Endothelial cell of umbilical vein (primary cell): Measurements from ENCODE around the gene NFS1. TPM values are rescaled to one million over a fixed set of nuclear protein-coding genes. Genes with fewer than 3 reads are reported as not detected.

ENCODE experiments used
- BruUV-seq: library from RNA; stranded (reverse); fragments of 400-500 nt; replicated peaks from 2 replicates; lab custom pipeline; 2021; lab: Mats Ljungman, UMichigan
- CTCF ChIA-PET: fragments of 300-600, 350-600 bp; sonication (Branson Sonifier 250); formaldehyde crosslinking; loops from one replicate; lab custom pipeline; 2021; ENCODE audit warnings: antibody characterized with exemption, inconsistent platforms; lab: Charles Lee
- POLR2A ChIA-PET: fragments of 300-600, 350-600 bp; sonication (Branson Sonifier 250); formaldehyde crosslinking; loops from one replicate; lab custom pipeline; 2021; ENCODE audit warnings: antibody characterized with exemption, inconsistent platforms; lab: Charles Lee
- DNase-seq: peaks from one replicate; pipeline ENCODE4 v3.0.0-alpha.2; 2011; ENCODE audit warnings: low read depth, low spot score
- FAIRE-seq: peaks from 2 replicates; lab custom pipeline; 2011; peaks lifted over from hg19 to GRCh38; lab: Jason Lieb, UNC
- H2AFZ ChIP-seq: 2 replicates; pipeline ENCODE4 v1.6.0; 2012; ENCODE audit warnings: low read depth, low read length, control low read depth, inconsistent platforms
- H3K27ac ChIP-seq: 2 replicates; pipeline ENCODE4 v1.5.1; 2011; ENCODE audit warnings: low read depth, mild to moderate bottlenecking, control low read depth, low read length, moderate library complexity; ENCODE audit not compliant: insufficient read depth
- H3K27me3 ChIP-seq, 2 experiments: 2 replicates each; pipeline versions ENCODE4 v1.6.0 to v1.6.1; 2011; ENCODE audit warnings: low read length in 2 of 2, mixed read lengths in 1 of 2; ENCODE audit not compliant: control insufficient read depth in 2 of 2, insufficient read depth in 2 of 2
- H3K36me3 ChIP-seq, 2 experiments: 2 replicates in 1 of 2; 3 replicates in 1 of 2; pipeline ENCODE4 v1.5.1; 2011; ENCODE audit warnings: low read length in 2 of 2, mild to moderate bottlenecking in 1 of 2, moderate library complexity in 1 of 2; ENCODE audit not compliant: control insufficient read depth in 2 of 2, insufficient read depth in 2 of 2; ENCODE audit errors: extremely low read depth in 1 of 2
- H3K4me1 ChIP-seq: 3 replicates; pipeline ENCODE4 v1.5.1; 2011; ENCODE audit warnings: mild to moderate bottlenecking, low read length; ENCODE audit not compliant: control insufficient read depth, insufficient read depth; ENCODE audit errors: extremely low read depth
- H3K4me2 ChIP-seq: 2 replicates; pipeline ENCODE4 v1.6.1; 2011; ENCODE audit warnings: low read length, control low read depth, mixed read lengths; ENCODE audit not compliant: insufficient read depth
- H3K4me3 ChIP-seq, 3 experiments: fragments of 200-600 bp in 1 of 3; sonication (generic), shearing (Covaris generic) in 1 of 3; replicated peaks in 1 of 3; 2 replicates each; pipeline ENCODE4 v1.5.1; 2011 to 2016; ENCODE audit warnings: control low read depth in 3 of 3, low read length in 3 of 3, mild to moderate bottlenecking in 2 of 3, inconsistent platforms in 1 of 3, low read depth in 1 of 3, moderate library complexity in 1 of 3; ENCODE audit not compliant: insufficient read depth in 1 of 3
- H3K79me2 ChIP-seq: 2 replicates; pipeline ENCODE4 v1.6.0; 2012; ENCODE audit warnings: low read length, inconsistent platforms; ENCODE audit not compliant: control insufficient read depth, insufficient read depth
- H3K9ac ChIP-seq: replicated peaks from 2 replicates; pipeline ENCODE3; 2011; ENCODE audit warnings: low read length, control low read depth; ENCODE audit not compliant: insufficient read depth; ENCODE audit errors: extremely low read depth
- H3K9me1 ChIP-seq: replicated peaks from 3 replicates; pipeline ENCODE4 v1.6.0; 2011; ENCODE audit warnings: mild to moderate bottlenecking, low read length; ENCODE audit not compliant: control insufficient read depth, insufficient read depth; ENCODE audit errors: extremely low read depth
- H3K9me3 ChIP-seq: replicated peaks from 2 replicates; pipeline ENCODE4 v1.5.1; 2012; ENCODE audit warnings: low read length, inconsistent platforms; ENCODE audit not compliant: control insufficient read depth, insufficient read depth
- H4K20me1 ChIP-seq: replicated peaks from 2 replicates; pipeline ENCODE3; 2011; ENCODE audit warnings: mild to moderate bottlenecking, low read length; ENCODE audit not compliant: control insufficient read depth, insufficient read depth; ENCODE audit errors: extremely low read depth
- EZH2 ChIP-seq: IDR thresholded peaks from 2 replicates; pipeline ENCODE4 v1.6.1; 2012; ENCODE audit warnings: borderline replicate concordance, low read depth, mild to moderate bottlenecking, moderate library complexity, low read length, inconsistent platforms; ENCODE audit not compliant: severe bottlenecking
- FOS ChIP-seq: IDR thresholded peaks from 2 replicates; pipeline ENCODE4 v1.6.1; 2011; ENCODE audit warnings: mild to moderate bottlenecking, low read length, moderate library complexity, borderline replicate concordance; ENCODE audit not compliant: insufficient read depth
- GATA2 ChIP-seq: IDR thresholded peaks from 2 replicates; pipeline ENCODE4 v1.7.0; 2011; ENCODE audit warnings: low read depth, mild to moderate bottlenecking, moderate library complexity, mixed read lengths, low read length; ENCODE audit not compliant: insufficient read length, insufficient read depth
- JUN ChIP-seq: IDR thresholded peaks from 2 replicates; pipeline ENCODE4 v1.6.1; 2011; ENCODE audit warnings: borderline replicate concordance, low read depth; ENCODE audit not compliant: insufficient read length, insufficient read depth
- MYC ChIP-seq: IDR thresholded peaks from one replicate; pipeline ENCODE4 v1.6.1; 2011; ENCODE audit warnings: mild to moderate bottlenecking, low read depth, low read length
- POLR2A ChIP-seq: IDR thresholded peaks from 2 replicates; pipeline ENCODE4 v1.6.1; 2012; ENCODE audit warnings: low read depth, mild to moderate bottlenecking, control low read depth, low read length
- POLR2AphosphoS5 ChIP-seq: IDR thresholded peaks from 2 replicates; pipeline ENCODE4 v1.6.1; 2012; ENCODE audit warnings: low read depth, mild to moderate bottlenecking, control low read depth, low read length, moderate library complexity; ENCODE audit not compliant: insufficient read depth
- dilution Hi-C: fragments of 300-500 bp; cut with MboI; formaldehyde crosslinking; loops from one replicate; pipeline ENCODE4 v1.15.0; 2019; ENCODE audit warnings: low sequenced_read_pairs; ENCODE audit not compliant: extremely low pct_ligation_motif_present
- intact Hi-C: fragments of 100-400 bp; cut with micrococcal nuclease; formaldehyde crosslinking; loops from one replicate; pipeline ENCODE4 v1.10.0; 2022
- polyA plus RNA-seq, 4 experiments: library from polyadenylated mRNA; depleted of rRNA in 3 of 4; stranded (reverse) in 3 of 4; unstranded in 1 of 4; fragments of >200 nt; gene quantifications; 2 replicates each; pipeline versions ENCODE4 v1.2.1 to v1.2.3, GENCODE V29; 2011 to 2012; ENCODE audit warnings: missing spikeins in 1 of 4
- total RNA-seq: library from RNA; stranded (reverse); gene quantifications from 2 replicates; pipeline ENCODE4 v1.2.3, GENCODE V29; 2021
- TF ChIP-seq, protein P1 (sequence below), 2 donors: IDR thresholded peaks; 1 replicate in 1 of 2; 2 replicates in 1 of 2; pipeline ENCODE4 v1.5.1; 2011; ENCODE audit warnings: low read length in 2 of 2, mild to moderate bottlenecking in 2 of 2, moderate library complexity in 2 of 2, control low read depth in 1 of 2, inconsistent platforms in 1 of 2, low read depth in 1 of 2; ENCODE audit not compliant: insufficient read depth in 1 of 2; ENCODE audit errors: extremely low read depth in 1 of 2
- TF ChIP-seq, protein P2 (sequence below): IDR thresholded peaks from 2 replicates; pipeline ENCODE4 v1.6.1; 2011; ENCODE audit not compliant: insufficient read depth, insufficient read length

The NFS1 gene
- total and polyA plus RNA-seq, 2 donors (not counting 3 experiments of a cell fraction or from before 2014, with no cell fraction given), result 25.1 to 28.4 TPM

GRCh38 chr20:35737865-35738333 lies 38.7 kb upstream of the NFS1 start:
- CTCF ChIA-PET, result no interaction called here
- BruUV-seq, result no TSS peak
- Histone ChIP-seq H3K9me3 (no peaks in the 10 kb centered on the region), H3K4me1 (peaks cover 35% of the 10 kb centered on the region), H3K79me2 (peaks cover 91% of the 10 kb centered on the region), H3K27me3 (no peaks in the 10 kb centered on the region), H4K20me1 (peaks cover 45% of the 10 kb centered on the region), H3K36me3 (peaks cover 23 to 56% of the 10 kb centered on the region in 2 experiments), H3K9ac (no peak overlapping the region), H3K4me3 (no peak overlapping the region), H3K27ac (no peak overlapping the region), H3K4me2 (no peak overlapping the region), H3K9me1 (no peaks in the 10 kb centered on the region), H2AFZ (no peak overlapping the region)
- FAIRE-seq (no peak), DNase-seq (no peak)
- POLR2A ChIA-PET, result interaction anchor here (0.7 to 1.2 kb wide), 3 partner anchors 10 to 1041 kb away, joined by 3 to 9 read pairs (median 6); no protein-coding TSS in a partner anchor
- intact Hi-C loops, result no loop called here
- dilution Hi-C loops, result no loop called here
- TF ChIP-seq POLR2AphosphoS5 (no peak), POLR2A (no peak), GATA2 (no peak), MYC (no peak), JUN (no peak), EZH2 (no peak), FOS (no peak)
- TF ChIP-seq, protein P1, sequence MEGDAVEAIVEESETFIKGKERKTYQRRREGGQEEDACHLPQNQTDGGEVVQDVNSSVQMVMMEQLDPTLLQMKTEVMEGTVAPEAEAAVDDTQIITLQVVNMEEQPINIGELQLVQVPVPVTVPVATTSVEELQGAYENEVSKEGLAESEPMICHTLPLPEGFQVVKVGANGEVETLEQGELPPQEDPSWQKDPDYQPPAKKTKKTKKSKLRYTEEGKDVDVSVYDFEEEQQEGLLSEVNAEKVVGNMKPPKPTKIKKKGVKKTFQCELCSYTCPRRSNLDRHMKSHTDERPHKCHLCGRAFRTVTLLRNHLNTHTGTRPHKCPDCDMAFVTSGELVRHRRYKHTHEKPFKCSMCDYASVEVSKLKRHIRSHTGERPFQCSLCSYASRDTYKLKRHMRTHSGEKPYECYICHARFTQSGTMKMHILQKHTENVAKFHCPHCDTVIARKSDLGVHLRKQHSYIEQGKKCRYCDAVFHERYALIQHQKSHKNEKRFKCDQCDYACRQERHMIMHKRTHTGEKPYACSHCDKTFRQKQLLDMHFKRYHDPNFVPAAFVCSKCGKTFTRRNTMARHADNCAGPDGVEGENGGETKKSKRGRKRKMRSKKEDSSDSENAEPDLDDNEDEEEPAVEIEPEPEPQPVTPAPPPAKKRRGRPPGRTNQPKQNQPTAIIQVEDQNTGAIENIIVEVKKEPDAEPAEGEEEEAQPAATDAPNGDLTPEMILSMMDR (IDR thresholded peaks at IDR 0.05; ENCODE audit: extremely low read depth in 1 of 2, insufficient read depth in 1 of 2, low read depth in 1 of 2, low read length in 2 of 2), result no peak
- TF ChIP-seq, protein P2, sequence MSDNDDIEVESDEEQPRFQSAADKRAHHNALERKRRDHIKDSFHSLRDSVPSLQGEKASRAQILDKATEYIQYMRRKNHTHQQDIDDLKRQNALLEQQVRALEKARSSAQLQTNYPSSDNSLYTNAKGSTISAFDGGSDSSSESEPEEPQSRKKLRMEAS, result no peak
